H1 (cell line): Measurements from ENCODE around the gene PLOD1. TPM values are rescaled to one million over a fixed set of nuclear protein-coding genes. Genes with fewer than 3 reads are reported as not detected.

ENCODE experiments used
- BACH1 ChIP-seq: IDR thresholded peaks from 2 replicates; pipeline ENCODE4 v1.6.1; 2012; ENCODE audit warnings: low read length, improper control_type of control experiment
- CHD2 ChIP-seq: IDR thresholded peaks from 2 replicates; pipeline ENCODE4 v1.6.1; 2012; ENCODE audit warnings: low read length, improper control_type of control experiment
- EP300 ChIP-seq, 2 experiments: IDR thresholded peaks; 1 replicate in 1 of 2; 2 replicates in 1 of 2; pipeline ENCODE4 v1.6.1; 2011 to 2012; ENCODE audit warnings: low read depth in 2 of 2, low read length in 2 of 2, mild to moderate bottlenecking in 2 of 2, borderline replicate concordance in 1 of 2, inconsistent platforms in 1 of 2, moderate library complexity in 1 of 2
- EZH2 ChIP-seq: fragments of 200-600 bp; sonication (generic); IDR thresholded peaks from 2 replicates; pipeline ENCODE4 v1.7.1; 2012; ENCODE audit warnings: low read depth, mild to moderate bottlenecking, moderate library complexity, low read length, inconsistent platforms; ENCODE audit not compliant: severe bottlenecking
- HDAC2 ChIP-seq, 2 experiments: fragments of 300-600 bp in 1 of 2; sonication (generic) in 1 of 2; IDR thresholded peaks; 2 replicates each; pipeline ENCODE4 v1.6.1; 2011 to 2012; ENCODE audit warnings: low read depth in 2 of 2, low read length in 2 of 2, mild to moderate bottlenecking in 2 of 2, moderate library complexity in 2 of 2, borderline replicate concordance in 1 of 2, inconsistent platforms in 1 of 2
- MAFK ChIP-seq: IDR thresholded peaks from 2 replicates; pipeline ENCODE4 v1.6.1; 2012; ENCODE audit warnings: low read depth, mild to moderate bottlenecking, improper control_type of control experiment, low read length
- NANOG ChIP-seq: IDR thresholded peaks from 2 replicates; pipeline ENCODE4 v1.6.1; 2011; ENCODE audit warnings: low read length, low read depth, mild to moderate bottlenecking, inconsistent platforms; ENCODE audit not compliant: insufficient read depth, poor library complexity, severe bottlenecking
- POU5F1 ChIP-seq: IDR thresholded peaks from 2 replicates; pipeline ENCODE4 v1.6.1; 2011; ENCODE audit warnings: low read depth, mild to moderate bottlenecking, low read length, moderate library complexity
- RBBP5 ChIP-seq: IDR thresholded peaks from 2 replicates; pipeline ENCODE4 v1.7.1; 2012; ENCODE audit warnings: low read depth, mild to moderate bottlenecking, inconsistent platforms, low read length, moderate library complexity, borderline replicate concordance
- SIN3A ChIP-seq, 2 experiments: IDR thresholded peaks in 1 of 2; conservative IDR thresholded peaks in 1 of 2; 2 replicates each; pipeline ENCODE4 v1.6.1; 2011 to 2012; ENCODE audit warnings: low read length in 2 of 2, improper control_type of control experiment in 1 of 2, low read depth in 1 of 2, mild to moderate bottlenecking in 1 of 2
- SIRT6 ChIP-seq: IDR thresholded peaks from one replicate; pipeline ENCODE4 v1.7.1; 2012; ENCODE audit warnings: low read length, inconsistent platforms
- SIX5 ChIP-seq: IDR thresholded peaks from 2 replicates; pipeline ENCODE4 v1.6.1; 2011; ENCODE audit warnings: mild to moderate bottlenecking, low read depth, low read length
- SP1 ChIP-seq: IDR thresholded peaks from 2 replicates; pipeline ENCODE4 v1.6.1; 2011; ENCODE audit warnings: low read depth, low read length
- TAF1 ChIP-seq: IDR thresholded peaks from 2 replicates; pipeline ENCODE4 v1.6.1; 2011; ENCODE audit warnings: mild to moderate bottlenecking, low read depth, low read length
- TCF12 ChIP-seq: IDR thresholded peaks from 2 replicates; pipeline ENCODE4 v1.6.1; 2011; ENCODE audit warnings: low read depth, mild to moderate bottlenecking, low read length
- YY1 ChIP-seq: IDR thresholded peaks from 2 replicates; pipeline ENCODE4 v1.6.1; 2011; ENCODE audit warnings: low read depth, mild to moderate bottlenecking, low read length
- polyA plus RNA-seq, 7 experiments: library from polyadenylated mRNA; depleted of rRNA in 3 of 7; stranded (reverse) in 5 of 7; unstranded in 2 of 7; fragments of >200 nt in 5 of 7; fragments of 200-250 nt in 2 of 7; gene quantifications; 1 replicate in 5 of 7; 2 replicates in 1 of 7; 4 replicates in 1 of 7; pipeline versions ENCODE4 v1.2.1 to v1.2.3, GENCODE V29; 2011 to 2013; ENCODE audit warnings: missing spikeins in 2 of 7, mixed read lengths in 2 of 7
- total RNA-seq: library from RNA; stranded (reverse); fragmentation: NEBNext Ultra II Directional; extraction: Animal tissue kit (Norgen Biotek cat#: 25700); gene quantifications from 2 replicates; pipeline ENCODE4 v1.2.1, GENCODE V29; 2021
- TF ChIP-seq, protein P1 (sequence below): IDR thresholded peaks from 2 replicates; pipeline ENCODE4 v1.6.1; 2012; ENCODE audit warnings: inconsistent platforms
- TF ChIP-seq, protein P2 (sequence below), 3 experiments: IDR thresholded peaks; 1 replicate in 2 of 3; 2 replicates in 1 of 3; pipeline versions ENCODE4 v1.5.1 to v1.6.1; 2011; ENCODE audit warnings: low read length in 3 of 3, mild to moderate bottlenecking in 3 of 3, inconsistent platforms in 2 of 3, low read depth in 1 of 3, moderate library complexity in 1 of 3; ENCODE audit not compliant: insufficient read depth in 1 of 3; ENCODE audit errors: control extremely low read depth in 1 of 3
- TF ChIP-seq, protein P3 (sequence below): IDR thresholded peaks from 2 replicates; pipeline ENCODE4 v1.6.1; 2011; ENCODE audit warnings: low read depth, mild to moderate bottlenecking, low read length; ENCODE audit not compliant: insufficient read depth

Gene PLOD1
- total and polyA plus RNA-seq, 2 of the 8 experiments (the other 6 are each of a cell fraction or from before 2014, with no cell fraction given) = 44.9 to 51.8 TPM

DNA sequence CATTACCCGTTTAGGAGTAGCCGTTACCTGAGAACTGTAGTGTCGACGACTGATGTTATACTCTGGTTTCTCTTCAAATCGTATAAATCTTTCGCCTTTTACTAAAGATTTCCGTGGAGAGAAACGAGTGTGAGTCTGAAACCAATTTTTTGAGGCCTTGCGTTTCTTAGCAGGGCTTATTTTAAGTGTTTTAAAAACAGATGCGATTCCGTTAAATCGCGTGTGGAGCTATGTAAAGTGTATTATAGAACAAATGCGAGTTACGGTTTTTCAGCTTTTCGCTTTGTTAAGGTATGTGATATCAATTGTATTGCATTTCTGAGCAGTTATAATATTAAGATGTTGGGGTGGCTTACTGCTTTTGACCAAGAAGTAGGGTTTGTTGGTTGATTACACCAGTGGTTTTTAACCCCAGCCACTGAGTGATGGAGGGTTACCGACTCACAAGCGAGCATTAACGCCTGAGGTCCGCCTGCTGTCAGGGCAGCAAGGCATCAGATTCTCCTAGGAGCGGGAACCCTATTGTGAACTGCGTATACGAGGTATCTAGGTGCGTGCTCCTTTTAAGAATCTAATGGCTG, 26.3 kb upstream of the PLOD1 start (continued):
- TF ChIP-seq SIN3A (conservative IDR thresholded peaks at IDR 0.05 in 1 of 2, IDR thresholded peaks at IDR 0.05 in 1 of 2; ENCODE audit: low read depth in 1 of 2, low read length in 2 of 2) (peak in 1 of 2 experiments; percentile 64; a peak in 1 of 4 replicates), YY1 (0 out of 2 replicates have a peak, but pooled peaks have one; percentile 74), RBBP5 (no peak), POU5F1 (0 out of 2 replicates have a peak, but pooled peaks have one; percentile 1), BACH1 (0 out of 2 replicates have a peak, but pooled peaks have one; percentile 15), CHD2 (no peak; the same call in 1 of the 2 replicates), MAFK (no peak), SP1 (peak; percentile 92), SIRT6 (no peak), TCF12 (peak; percentile 30; the same call in 1 of the 2 replicates), SIX5 (no peak; the same call in 1 of the 2 replicates), TAF1 (no peak), EZH2 (no peak), HDAC2 (IDR thresholded peaks at IDR 0.05; ENCODE audit: borderline replicate concordance in 1 of 2, low read depth in 2 of 2, low read length in 2 of 2) (peak in 1 of 2 experiments; percentile 64; a peak in 1 of 4 replicates), EP300 (IDR thresholded peaks at IDR 0.05; ENCODE audit: borderline replicate concordance in 1 of 2, low read depth in 2 of 2, low read length in 2 of 2) (peak in 1 of 2 experiments; percentile 71; a peak in 1 of 3 replicates), NANOG (peak; percentile 16)
- TF ChIP-seq, protein P1, sequence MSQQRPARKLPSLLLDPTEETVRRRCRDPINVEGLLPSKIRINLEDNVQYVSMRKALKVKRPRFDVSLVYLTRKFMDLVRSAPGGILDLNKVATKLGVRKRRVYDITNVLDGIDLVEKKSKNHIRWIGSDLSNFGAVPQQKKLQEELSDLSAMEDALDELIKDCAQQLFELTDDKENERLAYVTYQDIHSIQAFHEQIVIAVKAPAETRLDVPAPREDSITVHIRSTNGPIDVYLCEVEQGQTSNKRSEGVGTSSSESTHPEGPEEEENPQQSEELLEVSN = no peak; the same call in 1 of the 2 replicates
- TF ChIP-seq, protein P2, sequence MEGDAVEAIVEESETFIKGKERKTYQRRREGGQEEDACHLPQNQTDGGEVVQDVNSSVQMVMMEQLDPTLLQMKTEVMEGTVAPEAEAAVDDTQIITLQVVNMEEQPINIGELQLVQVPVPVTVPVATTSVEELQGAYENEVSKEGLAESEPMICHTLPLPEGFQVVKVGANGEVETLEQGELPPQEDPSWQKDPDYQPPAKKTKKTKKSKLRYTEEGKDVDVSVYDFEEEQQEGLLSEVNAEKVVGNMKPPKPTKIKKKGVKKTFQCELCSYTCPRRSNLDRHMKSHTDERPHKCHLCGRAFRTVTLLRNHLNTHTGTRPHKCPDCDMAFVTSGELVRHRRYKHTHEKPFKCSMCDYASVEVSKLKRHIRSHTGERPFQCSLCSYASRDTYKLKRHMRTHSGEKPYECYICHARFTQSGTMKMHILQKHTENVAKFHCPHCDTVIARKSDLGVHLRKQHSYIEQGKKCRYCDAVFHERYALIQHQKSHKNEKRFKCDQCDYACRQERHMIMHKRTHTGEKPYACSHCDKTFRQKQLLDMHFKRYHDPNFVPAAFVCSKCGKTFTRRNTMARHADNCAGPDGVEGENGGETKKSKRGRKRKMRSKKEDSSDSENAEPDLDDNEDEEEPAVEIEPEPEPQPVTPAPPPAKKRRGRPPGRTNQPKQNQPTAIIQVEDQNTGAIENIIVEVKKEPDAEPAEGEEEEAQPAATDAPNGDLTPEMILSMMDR (IDR thresholded peaks at IDR 0.05; ENCODE audit: control extremely low read depth in 1 of 3, insufficient read depth in 1 of 3, low read depth in 1 of 3, low read length in 3 of 3) = no peak
- TF ChIP-seq, protein P3, sequence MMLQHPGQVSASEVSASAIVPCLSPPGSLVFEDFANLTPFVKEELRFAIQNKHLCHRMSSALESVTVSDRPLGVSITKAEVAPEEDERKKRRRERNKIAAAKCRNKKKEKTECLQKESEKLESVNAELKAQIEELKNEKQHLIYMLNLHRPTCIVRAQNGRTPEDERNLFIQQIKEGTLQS = no peak
